Measurements from ENCODE around the gene NTRK1.

The NTRK1 gene

DNA sequence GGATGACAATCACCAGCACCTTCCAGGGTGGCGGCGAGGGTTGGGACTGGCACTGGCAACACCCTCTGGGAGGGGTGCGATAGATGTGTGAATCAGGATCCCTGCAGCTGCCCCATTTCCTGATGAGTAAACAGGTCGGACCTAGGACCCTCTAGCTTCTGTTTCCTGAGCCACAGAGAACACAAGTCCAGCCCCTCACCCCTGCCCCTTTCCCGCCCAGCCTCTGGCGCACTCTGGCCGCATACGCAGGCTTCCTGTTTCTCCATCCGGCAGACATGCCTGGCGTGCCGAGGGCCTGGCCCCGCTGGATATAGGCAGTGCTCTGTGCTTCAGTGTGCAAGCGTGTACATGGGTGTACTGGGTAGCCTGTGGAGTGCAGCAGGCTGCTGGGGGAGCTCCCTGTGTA lies 37.5 kb downstream of the NTRK1 start:
- DNase-seq (ENCODE audit: low read depth) = no peak

DNA sequence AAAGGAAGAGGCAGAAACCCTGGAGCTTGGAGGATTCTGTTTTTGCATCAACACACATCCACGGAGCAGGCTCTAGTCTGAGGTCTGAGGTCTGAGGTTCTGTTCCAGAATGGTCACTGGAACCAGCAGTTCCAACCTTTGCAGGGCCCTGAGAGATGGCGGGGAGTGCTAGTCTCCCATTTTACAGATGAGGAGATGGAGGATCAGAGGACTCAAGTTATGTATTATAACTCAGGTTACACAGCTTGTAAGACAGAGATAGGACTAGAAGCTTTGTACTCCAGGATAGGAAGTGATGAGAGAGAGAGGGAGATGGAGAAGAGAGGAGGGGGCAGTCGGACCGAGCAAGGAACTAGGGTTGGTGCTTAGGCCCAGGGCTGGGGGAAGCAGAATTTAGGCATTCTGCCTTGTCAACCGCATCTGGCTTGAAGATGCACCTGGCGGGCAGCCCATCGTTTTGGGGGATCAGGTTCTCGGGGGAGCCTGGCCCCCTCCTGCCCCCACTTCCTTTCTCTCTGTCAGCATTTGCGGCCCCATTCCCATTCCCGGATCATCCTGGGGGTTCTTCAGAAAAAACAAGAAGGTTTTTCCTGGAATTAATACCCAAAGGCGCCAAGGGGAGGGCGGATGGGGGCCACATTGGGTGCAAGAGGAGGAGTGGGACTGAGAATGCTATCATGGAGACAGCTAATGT lies 38.5 kb downstream of the NTRK1 start:
- DNase-seq (ENCODE audit: low read depth) = no peak

DNA sequence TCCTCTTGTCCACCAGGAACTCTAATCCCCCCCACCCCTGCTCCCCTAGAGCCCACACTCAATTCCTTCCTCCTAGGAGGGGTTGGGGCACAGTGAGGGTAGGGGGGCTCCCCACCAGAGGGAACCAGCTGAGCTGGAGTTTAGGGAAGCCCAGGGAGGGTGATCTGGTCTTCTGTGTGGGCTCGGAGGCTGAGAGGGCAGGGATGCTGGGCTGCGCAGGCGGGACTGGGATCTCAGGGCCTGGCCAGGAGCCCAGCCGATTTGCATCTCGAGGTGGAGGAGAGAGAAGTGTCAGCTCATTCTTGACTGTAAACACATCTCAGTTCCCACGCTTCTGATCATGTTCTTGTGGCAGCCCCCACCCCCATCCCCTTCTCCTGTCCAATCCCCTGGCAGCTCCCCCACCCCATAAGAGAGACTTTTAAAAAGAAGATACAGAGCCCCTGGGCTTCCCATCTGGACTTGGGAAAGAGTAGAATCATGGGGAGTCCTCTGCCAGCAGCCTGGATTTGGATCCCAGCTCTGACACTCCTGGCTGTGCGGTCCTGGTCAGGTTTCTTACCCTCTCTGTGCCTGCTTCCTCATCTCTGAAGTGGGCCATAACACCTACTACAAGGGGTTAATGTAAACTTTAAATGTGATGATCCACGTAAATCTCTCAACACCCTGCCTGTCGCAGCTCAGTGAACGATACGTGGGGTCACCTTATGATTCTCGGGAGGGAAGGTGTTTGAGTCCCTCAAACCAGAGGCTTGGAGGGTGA lies 39.5 kb downstream of the NTRK1 start:
- DNase-seq (ENCODE audit: low read depth) = no peak

DNA sequence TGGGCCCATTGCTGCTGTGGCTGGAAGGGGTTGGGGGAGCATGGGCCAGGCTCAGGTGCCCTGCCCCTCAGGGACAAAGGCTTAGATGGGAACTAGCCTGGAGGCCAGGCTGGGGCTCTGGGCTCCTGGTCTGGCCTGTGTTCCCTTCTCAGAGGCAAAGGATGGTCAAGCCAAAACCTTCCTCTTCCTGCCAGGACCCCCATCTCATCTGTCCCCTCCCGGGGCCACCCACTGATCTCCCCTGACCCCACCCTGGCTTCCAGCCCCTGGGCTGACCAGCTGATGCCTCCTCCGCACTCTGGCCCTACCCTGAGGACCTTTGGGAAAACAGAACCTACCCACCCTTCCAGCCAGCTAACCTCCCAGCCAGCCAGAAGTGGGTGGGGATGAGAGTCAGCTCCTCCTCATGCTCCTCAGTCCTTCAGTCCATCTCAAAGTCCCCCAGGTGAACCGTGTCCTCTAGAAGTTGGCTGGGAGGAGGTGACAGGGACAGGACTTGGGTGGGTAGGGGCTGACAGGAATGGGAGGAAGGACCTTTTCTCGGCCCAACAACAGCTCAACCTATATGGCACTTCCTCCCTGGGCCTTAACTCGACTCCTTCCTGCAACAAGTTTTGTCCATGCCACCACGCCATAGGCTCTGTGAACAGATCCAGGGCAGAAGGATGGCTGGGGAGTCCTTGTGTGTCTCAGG lies 40.4 kb downstream of the NTRK1 start:
- no peak for DNase-seq (ENCODE audit: low read depth)

DNA sequence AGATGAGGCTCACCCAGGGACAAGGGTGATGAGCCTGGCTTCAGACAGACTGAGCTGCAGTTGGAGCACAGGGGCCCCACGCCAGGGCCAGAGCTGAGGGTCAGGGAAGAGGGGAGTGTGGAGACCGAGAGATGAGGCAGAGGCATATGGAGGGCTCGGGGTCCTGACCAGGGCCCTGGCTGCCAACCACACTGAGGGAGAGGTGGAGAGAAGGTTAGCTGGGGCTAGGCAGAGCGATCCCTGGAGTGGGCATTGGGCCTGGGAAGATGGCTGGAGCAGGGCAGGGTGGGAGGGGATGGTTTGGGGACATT lies 40.9 kb downstream of the NTRK1 start:
- no peak for DNase-seq (ENCODE audit: low read depth)

DNA sequence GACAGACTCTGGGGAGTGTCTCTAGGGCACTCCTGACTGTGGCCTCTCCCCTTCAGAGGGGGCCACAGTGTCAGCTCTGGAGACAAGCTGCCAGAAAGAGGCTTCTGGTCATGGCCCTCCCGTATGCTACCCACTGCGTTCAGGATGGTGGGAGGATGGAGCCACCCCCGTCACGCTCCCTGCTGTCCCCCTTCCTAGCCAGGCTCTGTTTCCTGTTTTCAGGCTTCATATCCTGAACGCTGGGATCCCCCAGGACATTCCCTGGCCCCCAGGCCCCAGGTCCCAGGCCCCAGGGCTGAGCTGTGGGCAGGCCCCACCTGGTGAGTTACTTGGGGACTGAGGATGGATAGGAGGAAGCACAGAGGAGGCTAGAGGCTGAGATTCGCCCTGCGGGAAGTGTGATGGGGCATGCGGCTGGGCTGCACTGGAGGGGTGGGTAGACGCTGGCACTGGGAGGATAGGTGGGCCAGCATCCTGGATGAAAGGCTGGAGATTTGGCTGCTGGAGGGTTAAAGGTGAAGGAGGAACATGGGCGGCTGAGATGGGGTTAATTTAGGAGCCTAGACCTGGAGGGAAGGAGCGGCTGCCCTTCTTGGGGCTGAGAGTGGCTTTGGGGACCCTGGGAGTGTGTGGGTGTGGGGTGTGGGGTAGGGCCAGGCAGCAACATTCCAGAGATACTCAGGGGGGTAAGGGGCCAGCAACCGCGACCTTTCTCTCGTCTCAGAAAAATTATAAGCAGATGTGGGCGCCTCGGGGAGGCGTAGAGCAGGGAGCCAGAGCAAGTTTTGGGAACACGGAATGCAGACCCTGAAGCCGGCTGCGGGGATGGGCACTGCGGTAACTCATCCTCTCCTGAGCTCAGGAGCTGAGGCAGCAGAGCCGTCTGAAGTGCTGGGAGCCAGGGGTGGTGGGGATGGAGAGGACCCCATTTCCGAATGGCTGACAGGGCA lies 41.6 kb downstream of the NTRK1 start:
- no peak for DNase-seq (ENCODE audit: low read depth)

DNA sequence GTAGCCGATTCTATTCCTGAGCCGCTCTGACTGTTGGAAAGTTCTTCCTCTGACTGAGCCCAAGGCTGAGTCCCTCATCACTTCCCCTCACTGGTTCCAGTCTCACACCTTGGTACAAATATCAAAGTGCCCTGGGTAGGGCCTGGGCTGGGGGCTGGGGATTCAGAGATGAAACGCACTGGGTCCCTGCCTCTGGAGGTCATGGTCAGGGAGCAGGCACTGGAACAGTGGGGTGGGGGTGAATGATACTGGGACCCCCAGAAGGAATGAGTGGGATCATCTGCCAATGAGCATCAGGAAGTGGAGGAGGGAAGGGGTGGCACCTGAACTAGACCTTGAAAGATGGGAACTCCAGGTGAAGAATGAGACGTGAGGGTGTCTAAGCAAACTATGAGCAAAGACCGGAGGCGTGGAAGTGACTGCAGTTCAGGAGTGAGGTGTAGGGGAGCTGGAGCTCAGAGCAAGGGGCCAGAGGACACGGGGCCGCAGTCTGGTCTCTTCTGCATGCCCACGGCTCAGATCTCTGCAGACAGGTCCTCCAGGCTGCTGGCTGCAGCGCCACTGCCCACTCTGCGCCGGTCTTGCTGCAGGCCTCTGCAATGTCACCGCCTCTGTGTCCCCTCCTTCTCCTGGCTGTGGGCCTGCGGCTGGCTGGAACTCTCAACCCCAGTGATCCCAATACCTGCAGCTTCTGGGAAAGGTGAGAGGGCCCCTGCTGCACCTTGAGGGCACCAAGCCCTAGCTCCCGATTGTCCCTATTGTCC lies 42.8 kb downstream of the NTRK1 start:
- no peak for DNase-seq (ENCODE audit: low read depth)

DNA sequence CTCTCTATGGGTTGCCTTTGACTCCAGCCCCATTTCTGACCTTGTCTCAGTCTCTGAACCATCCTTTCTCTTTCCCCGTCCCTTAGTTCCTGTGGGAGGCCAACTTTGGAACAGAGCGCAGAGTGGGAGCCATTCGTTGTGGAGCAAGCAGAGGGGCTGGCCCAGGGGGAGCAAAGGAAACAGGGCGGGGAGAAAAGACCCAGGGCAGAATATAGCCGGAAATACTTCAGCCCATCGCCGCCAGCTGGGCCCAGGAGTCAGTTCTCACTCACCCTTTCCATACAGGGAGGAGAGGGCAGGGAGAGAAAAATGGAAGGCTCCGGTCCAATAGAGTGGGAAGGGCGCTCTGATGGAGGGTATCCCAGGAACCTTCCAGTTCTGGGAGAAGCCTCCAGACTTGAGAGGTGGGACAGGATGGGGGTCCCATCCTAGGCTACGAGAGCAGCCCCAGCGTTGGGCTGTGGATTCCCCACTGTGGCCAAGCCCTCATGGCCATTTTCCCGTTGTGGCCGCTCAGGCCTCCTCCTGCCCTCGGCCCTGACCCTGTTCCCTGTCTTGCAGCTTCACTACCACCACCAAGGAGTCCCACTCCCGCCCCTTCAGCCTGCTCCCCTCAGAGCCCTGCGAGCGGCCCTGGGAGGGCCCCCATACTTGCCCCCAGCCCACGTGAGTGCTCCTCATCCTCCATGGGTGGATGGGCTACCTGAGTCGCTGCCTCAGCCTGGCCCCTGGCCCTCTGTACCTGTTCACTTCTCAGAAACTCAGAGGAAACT lies 43.7 kb downstream of the NTRK1 start:
- no peak for DNase-seq (ENCODE audit: low read depth)

DNA sequence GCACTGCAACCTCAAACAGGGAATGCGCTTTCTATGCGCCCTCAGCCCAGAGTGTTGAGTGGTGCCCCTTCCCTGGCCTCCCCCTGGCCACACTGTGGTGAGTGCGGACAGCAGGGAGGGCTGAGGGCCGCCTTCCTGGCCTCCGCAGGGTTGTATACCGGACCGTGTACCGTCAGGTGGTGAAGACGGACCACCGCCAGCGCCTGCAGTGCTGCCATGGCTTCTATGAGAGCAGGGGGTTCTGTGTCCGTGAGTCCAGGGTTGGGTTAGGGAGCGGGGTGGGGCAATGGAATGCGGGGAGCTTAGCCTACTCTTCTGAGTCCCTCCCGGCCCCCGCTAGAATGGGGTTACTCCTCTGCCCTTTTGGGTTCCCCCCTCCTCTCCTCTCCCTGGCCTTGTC lies 44.5 kb downstream of the NTRK1 start:
- DNase-seq (ENCODE audit: low read depth) = no peak

DNA sequence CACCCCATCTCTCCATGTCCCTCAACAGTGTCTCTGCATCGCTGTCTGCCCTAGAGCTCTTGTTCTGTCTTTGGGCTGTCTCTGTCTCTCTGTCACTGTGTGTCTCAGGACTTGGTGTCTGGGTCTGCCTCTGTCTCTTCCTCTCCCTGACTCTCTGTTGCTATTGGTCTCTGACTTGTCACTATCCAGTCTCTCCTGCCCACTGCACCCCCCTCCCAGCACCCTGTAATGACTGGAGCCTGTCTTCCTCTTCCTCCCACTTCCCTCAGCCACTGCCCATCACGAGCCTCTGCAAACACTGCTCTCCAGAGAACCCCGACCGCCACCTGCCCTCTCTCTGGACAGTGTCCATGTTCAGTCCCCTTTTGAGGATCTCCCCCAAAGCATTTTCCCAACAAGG lies 45.0 kb downstream of the NTRK1 start:
- no peak for DNase-seq (ENCODE audit: low read depth)

DNA sequence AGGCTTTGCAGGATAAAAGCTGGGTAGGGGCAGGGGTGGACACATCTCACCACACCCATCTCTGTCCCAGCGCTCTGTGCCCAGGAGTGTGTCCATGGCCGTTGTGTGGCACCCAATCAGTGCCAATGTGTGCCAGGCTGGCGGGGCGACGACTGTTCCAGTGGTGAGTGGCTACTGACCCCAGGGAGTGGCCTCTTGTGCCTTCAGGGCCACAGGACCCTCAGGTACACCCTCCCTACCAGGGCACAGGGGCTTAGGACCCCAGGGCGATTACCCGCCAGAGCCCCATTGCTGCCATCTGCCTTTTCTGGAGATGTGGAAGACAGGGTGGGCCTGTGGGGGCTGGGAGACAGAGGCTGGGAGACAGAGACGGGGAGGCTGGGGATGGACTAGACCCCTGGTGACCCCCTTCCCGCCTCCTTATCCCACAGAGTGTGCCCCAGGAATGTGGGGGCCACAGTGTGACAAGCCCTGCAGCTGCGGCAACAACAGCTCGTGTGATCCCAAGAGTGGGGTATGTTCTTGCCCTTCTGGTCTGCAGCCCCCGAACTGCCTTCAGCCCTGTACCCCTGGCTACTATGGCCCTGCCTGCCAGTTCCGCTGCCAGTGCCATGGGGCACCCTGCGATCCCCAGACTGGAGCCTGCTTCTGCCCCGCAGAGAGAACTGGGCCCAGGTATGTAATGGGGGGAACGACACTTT lies 45.7 kb downstream of the NTRK1 start:
- no peak for DNase-seq (ENCODE audit: low read depth)

DNA sequence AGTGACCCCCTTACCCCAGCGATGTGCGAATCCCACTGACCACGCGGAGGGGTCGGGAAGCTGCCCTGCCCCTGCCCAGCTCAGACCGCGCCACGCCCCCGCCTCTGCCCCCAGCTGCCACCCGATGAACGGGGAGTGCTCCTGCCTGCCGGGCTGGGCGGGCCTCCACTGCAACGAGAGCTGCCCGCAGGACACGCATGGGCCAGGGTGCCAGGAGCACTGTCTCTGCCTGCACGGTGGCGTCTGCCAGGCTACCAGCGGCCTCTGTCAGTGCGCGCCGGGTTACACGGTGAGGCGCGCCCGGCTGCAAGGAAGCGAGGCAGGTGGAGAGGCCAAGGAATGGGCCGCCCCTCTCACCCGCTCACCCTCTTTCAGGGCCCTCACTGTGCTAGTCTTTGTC lies 47.9 kb downstream of the NTRK1 start:
- DNase-seq (ENCODE audit: low read depth) = no peak

DNA sequence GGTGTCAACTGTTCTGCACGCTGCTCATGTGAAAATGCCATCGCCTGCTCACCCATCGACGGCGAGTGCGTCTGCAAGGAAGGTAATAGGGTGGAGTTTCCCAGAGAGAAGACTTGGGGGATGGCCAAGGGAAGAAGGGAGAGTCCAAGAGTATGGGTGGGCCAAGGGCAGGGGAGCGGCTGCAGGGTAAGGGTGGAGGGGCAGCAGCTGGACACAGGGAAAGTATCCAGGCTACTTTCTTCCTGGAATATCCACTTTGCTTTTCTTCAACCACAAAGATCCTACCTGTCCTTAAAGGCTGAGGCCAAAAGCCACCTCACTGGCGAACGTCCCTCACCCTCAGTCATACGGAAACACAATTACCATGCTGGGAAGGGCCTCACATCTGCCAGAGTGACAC lies 48.3 kb downstream of the NTRK1 start:
- no peak for DNase-seq (ENCODE audit: low read depth)

DNA sequence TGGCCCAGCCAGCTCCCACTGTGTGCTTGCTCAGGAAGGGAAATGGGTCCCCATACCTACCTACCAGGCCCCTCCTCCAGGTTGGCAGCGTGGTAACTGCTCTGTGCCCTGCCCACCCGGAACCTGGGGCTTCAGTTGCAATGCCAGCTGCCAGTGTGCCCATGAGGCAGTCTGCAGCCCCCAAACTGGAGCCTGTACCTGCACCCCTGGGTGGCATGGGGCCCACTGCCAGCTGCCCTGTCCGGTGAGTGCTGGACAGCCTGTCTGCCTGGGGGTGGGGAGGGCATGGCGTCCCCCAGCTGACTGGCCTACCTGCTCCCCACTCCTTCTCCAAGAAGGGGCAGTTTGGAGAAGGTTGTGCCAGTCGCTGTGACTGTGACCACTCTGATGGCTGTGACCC lies 49.0 kb downstream of the NTRK1 start:
- DNase-seq (ENCODE audit: low read depth) = no peak

DNA sequence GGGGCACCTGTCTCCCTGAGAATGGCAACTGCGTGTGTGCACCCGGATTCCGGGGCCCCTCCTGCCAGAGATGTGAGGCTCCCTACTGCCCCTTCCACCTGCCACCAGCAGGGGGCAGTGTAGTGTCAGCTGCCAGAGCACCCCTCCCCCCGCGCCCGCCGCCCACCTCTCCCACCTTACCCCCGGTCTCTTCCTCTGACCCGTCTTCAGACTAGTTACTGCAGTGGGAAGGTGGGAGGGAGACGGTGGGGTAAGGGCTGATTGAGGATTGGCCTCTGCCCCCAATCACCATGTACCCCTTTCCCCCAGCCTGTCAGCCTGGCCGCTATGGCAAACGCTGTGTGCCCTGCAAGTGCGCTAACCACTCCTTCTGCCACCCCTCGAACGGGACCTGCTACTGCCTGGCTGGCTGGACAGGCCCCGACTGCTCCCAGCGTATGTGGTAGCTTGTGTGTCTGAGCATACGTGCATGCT lies 49.7 kb downstream of the NTRK1 start:
- DNase-seq (ENCODE audit: low read depth) = peak; percentile 37

DNA sequence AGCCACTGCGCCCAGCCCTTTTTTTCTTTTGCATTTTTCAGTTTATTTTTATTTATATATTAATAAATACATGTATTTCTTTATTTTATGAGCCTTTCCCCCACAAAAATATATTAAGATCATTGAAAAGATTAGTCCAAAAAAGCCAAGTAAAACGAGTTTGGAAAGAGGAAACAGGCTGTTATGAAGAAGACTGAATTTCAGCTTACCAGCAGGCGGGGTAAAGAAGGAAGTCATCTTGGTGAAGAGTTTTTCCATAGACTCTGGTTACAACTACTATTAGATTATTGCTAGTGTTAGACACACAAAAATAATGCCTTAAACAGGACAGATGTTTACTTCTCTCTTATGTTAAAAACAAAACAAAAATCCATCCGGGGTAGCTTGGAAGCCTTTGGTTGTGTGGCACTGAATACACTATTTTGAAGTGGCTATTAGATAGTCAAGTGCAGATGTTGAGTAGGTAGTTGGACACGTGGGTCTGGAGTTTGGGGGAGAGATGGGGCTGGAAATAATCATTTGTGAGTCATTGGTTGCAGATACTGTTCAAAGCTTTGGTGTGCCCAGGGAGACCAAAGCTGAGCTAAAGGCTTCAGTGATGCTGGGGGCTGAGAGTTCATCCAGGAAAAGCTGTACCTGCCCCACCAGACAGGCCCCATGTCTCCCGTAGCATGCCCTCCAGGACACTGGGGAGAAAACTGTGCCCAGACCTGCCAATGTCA lies 51.1 kb downstream of the NTRK1 start:
- no peak for DNase-seq (ENCODE audit: low read depth)

DNA sequence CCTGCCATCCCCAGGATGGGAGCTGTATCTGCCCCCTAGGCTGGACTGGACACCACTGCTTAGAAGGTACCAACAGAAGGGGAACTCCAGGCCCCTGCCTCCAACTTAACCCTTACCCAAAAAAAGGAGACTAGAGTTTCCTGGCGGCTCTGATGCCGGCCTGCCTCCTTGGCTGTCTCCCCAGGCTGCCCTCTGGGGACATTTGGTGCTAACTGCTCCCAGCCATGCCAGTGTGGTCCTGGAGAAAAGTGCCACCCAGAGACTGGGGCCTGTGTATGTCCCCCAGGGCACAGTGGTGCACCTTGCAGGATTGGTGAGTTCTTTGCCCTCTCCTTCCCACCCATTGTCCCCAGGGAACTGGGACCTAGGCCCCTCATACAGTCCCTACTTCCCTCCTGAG lies 51.6 kb downstream of the NTRK1 start:
- DNase-seq (ENCODE audit: low read depth) = no peak

DNA sequence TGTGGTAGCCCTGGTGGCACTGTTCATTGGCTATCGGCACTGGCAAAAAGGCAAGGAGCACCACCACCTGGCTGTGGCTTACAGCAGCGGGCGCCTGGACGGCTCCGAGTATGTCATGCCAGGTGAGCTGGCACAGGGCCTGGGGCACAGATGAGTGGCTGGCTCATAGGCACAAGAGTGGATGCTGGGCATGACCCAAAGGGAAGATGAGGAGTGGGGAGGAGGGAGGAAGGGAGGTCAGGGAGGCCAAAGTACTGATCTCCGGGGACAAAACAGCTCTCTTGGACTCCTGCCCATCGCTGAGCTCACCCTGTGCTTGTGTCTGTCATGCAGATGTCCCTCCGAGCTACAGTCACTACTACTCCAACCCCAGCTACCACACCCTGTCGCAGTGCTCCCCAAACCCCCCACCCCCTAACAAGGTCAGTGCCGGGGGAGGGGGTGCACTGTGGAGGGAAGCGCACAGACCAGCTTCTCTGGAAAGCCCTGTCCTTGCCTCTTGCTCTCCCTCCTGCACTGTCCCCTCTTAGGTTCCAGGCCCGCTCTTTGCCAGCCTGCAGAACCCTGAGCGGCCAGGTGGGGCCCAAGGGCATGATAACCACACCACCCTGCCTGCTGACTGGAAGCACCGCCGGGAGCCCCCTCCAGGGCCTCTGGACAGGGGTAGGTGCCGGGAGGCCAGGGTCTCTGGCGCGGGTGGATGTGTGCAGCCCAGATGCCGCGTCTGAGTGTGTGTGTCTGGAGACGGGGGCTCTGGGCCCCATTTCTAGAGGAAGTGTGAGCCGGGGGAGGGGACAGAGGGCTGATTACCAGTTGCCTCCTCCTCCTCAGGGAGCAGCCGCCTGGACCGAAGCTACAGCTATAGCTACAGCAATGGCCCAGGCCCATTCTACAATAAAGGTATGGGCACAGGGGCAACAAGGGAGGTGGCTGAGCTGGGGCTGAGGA lies 52.5 kb downstream of the NTRK1 start:
- no peak for DNase-seq (ENCODE audit: low read depth)
